Neural progenitor cell (in vitro differentiated cells): ENCODE results near the gene SH2D4B. TPM values are rescaled to one million over a fixed set of nuclear protein-coding genes. Genes with fewer than 3 reads are reported as not detected.

ENCODE experiments used
- DNase-seq: peaks from one replicate; pipeline ENCODE4 v3.0.0-alpha.2; 2016; ENCODE audit warnings: low spot score
- H2AFZ ChIP-seq: fragments of 200-600 bp; sonication (generic); replicated peaks from 2 replicates; pipeline ENCODE4 v1.6.1; 2016; ENCODE audit warnings: antibody characterized with exemption
- H3F3A ChIP-seq: fragments of 200-600 bp; sonication (generic); 2 replicates; pipeline ENCODE4 v1.6.1; 2016; ENCODE audit warnings: antibody characterized with exemption, low read depth
- H3K27ac ChIP-seq: fragments of 200-600 bp; sonication (generic); 2 replicates; pipeline ENCODE4 v1.5.1; 2016; ENCODE audit warnings: mild to moderate bottlenecking
- H3K27me3 ChIP-seq: fragments of 200-600 bp; sonication (generic); 2 replicates; pipeline ENCODE4 v1.6.1; 2016; ENCODE audit warnings: mild to moderate bottlenecking, moderate library complexity
- H3K36me3 ChIP-seq: fragments of 200-600 bp; sonication (generic); 2 replicates; pipeline ENCODE4 v1.5.1; 2016
- H3K4me1 ChIP-seq: fragments of 200-600 bp; sonication (generic); 2 replicates; pipeline ENCODE4 v1.6.1; 2016; ENCODE audit warnings: mixed run types
- H3K4me2 ChIP-seq: fragments of 200-600 bp; sonication (generic); 2 replicates; pipeline ENCODE4 v1.6.1; 2016
- H3K4me3 ChIP-seq: fragments of 200-600 bp; sonication (generic); 2 replicates; pipeline ENCODE4 v1.5.1; 2016
- H3K79me2 ChIP-seq: fragments of 200-600 bp; sonication (generic); 2 replicates; pipeline ENCODE4 v1.6.1; 2016; ENCODE audit warnings: low read depth
- H3K9ac ChIP-seq: fragments of 200-600 bp; sonication (generic); 2 replicates; pipeline ENCODE4 v1.6.1; 2016
- H3K9me3 ChIP-seq: fragments of 200-600 bp; sonication (generic); 2 replicates; pipeline ENCODE4 v1.5.1; 2016; ENCODE audit warnings: low read depth
- H4K20me1 ChIP-seq: fragments of 200-600 bp; sonication (generic); 2 replicates; pipeline ENCODE4 v1.6.1; 2016; ENCODE audit warnings: low read depth
- H3K27ac Mint-ChIP-seq: 3 replicates; pipeline ENCODE4 v1.8.0; 2021; ENCODE audit warnings: mixed read lengths
- H3K27me3 Mint-ChIP-seq: 2 replicates; pipeline ENCODE4 v1.8.0; 2022; ENCODE audit warnings: low read depth, mild to moderate bottlenecking, inconsistent platforms, moderate library complexity, mixed read lengths; ENCODE audit not compliant: insufficient read depth
- H3K36me3 Mint-ChIP-seq: 3 replicates; pipeline ENCODE4 v1.8.0; 2021; ENCODE audit warnings: mixed read lengths
- H3K4me1 Mint-ChIP-seq: 3 replicates; pipeline ENCODE4 v1.8.0; 2021; ENCODE audit warnings: mixed read lengths
- H3K4me3 Mint-ChIP-seq: 3 replicates; pipeline ENCODE4 v1.8.0; 2021; ENCODE audit warnings: mild to moderate bottlenecking, moderate library complexity, mixed read lengths
- H3K9me3 Mint-ChIP-seq: 3 replicates; pipeline ENCODE4 v1.8.0; 2020; ENCODE audit warnings: mixed read lengths
- EZH2 ChIP-seq: fragments of 200-600 bp; sonication (generic); IDR thresholded peaks from 2 replicates; pipeline ENCODE4 v1.6.1; 2017; ENCODE audit warnings: antibody characterized with exemption, mild to moderate bottlenecking, moderate library complexity
- EZH2phosphoT487 ChIP-seq: fragments of 200-600 bp; sonication (generic); IDR thresholded peaks from 2 replicates; pipeline ENCODE4 v1.6.1; 2017; ENCODE audit warnings: antibody characterized with exemption
- total RNA-seq: library from RNA; depleted of rRNA; stranded (reverse); fragments of >200 nt; gene quantifications from 2 replicates; pipeline ENCODE4 v1.2.3, GENCODE V29; 2015; ENCODE audit warnings: low replicate concordance
- TF ChIP-seq, protein P1 (sequence below): fragments of 200-600 bp; sonication (generic); IDR thresholded peaks from 2 replicates; pipeline ENCODE4 v1.5.1; 2017; ENCODE audit warnings: antibody characterized with exemption, mild to moderate bottlenecking

SH2D4B gene
- total RNA-seq, 1 donor from 2014 or later = 0.11 TPM

DNA sequence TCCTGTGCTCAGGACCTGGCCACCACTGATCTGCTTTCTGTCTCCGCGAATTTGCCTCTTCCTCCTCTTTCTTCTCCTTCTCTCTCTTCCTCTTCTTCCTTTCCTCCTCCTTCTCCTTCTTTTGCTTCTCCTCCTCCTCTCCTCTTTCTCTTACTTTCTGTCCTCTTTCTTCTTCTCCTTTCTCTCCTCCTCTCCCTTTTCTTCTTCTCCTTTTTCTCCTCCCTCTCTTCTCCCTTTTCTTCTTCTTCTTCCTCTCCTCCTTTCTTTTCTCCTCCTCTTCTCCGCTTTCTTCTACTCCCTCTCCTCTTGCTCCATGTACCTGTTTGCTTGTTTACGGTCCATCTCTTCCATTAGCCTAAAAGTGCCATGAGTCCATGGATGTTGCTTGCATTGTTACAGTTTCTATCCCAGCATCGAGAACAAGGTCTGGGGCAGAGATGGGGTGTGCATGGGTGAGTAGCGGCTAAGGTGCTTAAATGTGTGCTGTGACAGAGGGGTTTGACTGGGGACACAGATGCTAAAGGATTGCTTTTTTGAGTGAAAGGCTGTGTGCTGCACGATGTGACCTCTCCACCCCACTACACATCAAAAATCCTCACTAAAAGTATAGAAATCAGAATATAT, 7.7 kb downstream of the SH2D4B start:
- Histone ChIP-seq H3F3A (no peaks in the 10 kb centered on the region), H3K4me1 (peaks cover 6% of the 10 kb centered on the region), H2AFZ (no peak overlapping the region), H4K20me1 (no peaks in the 10 kb centered on the region), H3K27ac (no peak overlapping the region), H3K27me3 (no peaks in the 10 kb centered on the region), H3K4me3 (no peak overlapping the region), H3K9ac (no peak overlapping the region), H3K4me2 (no peak overlapping the region), H3K79me2 (no peaks in the 10 kb centered on the region), H3K36me3 (no peaks in the 10 kb centered on the region), H3K9me3 (no peaks in the 10 kb centered on the region)
- H3K27me3 Mint-ChIP-seq = peaks cover 4% of the 10 kb centered on the region
- no peak for TF ChIP-seq EZH2
- TF ChIP-seq EZH2phosphoT487 = no peak
- TF ChIP-seq, protein P1, sequence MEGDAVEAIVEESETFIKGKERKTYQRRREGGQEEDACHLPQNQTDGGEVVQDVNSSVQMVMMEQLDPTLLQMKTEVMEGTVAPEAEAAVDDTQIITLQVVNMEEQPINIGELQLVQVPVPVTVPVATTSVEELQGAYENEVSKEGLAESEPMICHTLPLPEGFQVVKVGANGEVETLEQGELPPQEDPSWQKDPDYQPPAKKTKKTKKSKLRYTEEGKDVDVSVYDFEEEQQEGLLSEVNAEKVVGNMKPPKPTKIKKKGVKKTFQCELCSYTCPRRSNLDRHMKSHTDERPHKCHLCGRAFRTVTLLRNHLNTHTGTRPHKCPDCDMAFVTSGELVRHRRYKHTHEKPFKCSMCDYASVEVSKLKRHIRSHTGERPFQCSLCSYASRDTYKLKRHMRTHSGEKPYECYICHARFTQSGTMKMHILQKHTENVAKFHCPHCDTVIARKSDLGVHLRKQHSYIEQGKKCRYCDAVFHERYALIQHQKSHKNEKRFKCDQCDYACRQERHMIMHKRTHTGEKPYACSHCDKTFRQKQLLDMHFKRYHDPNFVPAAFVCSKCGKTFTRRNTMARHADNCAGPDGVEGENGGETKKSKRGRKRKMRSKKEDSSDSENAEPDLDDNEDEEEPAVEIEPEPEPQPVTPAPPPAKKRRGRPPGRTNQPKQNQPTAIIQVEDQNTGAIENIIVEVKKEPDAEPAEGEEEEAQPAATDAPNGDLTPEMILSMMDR = no peak
- peaks cover 3% of the 10 kb centered on the region for H3K36me3 Mint-ChIP-seq
- no peak overlapping the region for H3K4me3 Mint-ChIP-seq
- H3K9me3 Mint-ChIP-seq = peaks cover 2% of the 10 kb centered on the region
- H3K27ac Mint-ChIP-seq = no peak overlapping the region
- DNase-seq = no peak
- peaks cover 12% of the 10 kb centered on the region for H3K4me1 Mint-ChIP-seq

DNA sequence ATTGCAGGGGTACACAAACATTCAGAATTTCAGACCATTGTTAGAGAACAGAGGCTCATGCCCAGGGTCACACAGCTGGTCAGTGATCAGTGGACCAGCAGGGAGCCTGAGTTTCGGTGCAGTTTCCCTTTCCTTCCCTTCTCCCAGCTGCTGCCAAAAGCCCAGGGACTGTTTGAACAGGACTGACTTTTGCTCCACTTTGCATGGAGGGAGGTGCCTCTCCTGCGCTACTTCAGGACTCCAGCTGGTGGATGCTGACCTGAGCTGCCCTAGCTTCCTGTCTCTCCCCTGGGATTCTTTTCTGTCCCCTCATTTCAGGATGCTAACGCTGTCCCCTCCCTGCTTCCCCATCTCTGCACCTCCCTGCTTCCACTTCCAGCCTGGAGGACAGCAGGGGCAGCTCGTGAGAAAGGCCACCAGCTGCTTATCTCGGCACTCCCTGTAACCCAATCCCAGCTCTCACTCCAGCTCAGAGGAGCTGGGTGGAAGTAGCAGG, 14.5 kb downstream of the SH2D4B start:
- peak; percentile 89 for DNase-seq
- peak overlapping the region; percentile 18 for H3K4me3 ChIP-seq

DNA sequence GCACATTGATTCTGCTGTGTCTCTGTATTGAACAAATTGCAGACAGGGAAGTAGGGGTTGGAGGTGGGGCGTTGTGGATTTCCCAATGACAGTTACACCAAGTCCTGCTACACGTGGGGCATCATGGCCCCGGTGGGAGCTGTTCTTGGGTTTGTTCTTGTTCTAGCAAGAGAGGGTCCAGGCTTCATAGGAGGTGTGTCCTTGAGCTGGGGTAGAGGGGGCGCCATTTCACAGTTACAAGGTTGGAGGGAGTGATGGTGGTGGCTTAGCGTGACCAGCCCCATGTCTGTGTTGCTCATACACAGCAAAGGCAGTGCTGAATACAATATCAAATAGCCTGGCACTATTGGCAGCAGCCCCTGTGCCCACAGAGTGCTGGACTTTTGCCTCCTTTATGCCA, 15.7 kb downstream of the SH2D4B start:
- Histone ChIP-seq H3K36me3 (no peaks in the 10 kb centered on the region), H3K27ac (no peak overlapping the region), H3K4me2 (no peak overlapping the region), H3K27me3 (no peaks in the 10 kb centered on the region), H3K9ac (no peak overlapping the region), H3K4me3 (no peak overlapping the region), H3K9me3 (no peaks in the 10 kb centered on the region), H3K4me1 (peaks cover 40% of the 10 kb centered on the region), H4K20me1 (no peaks in the 10 kb centered on the region), H3F3A (peaks cover 34% of the 10 kb centered on the region), H2AFZ (no peak overlapping the region), H3K79me2 (no peaks in the 10 kb centered on the region)
- Mint-ChIP-seq H3K4me1 (peaks cover 19% of the 10 kb centered on the region), H3K4me3 (no peak overlapping the region), H3K27ac (no peak overlapping the region), H3K9me3 (no peaks in the 10 kb centered on the region), H3K36me3 (no peaks in the 10 kb centered on the region), H3K27me3 (peaks cover 6% of the 10 kb centered on the region)
- no peak for TF ChIP-seq EZH2
- no peak for TF ChIP-seq EZH2phosphoT487
- TF ChIP-seq, protein P1 = no peak
- DNase-seq = no peak

More for the DNA sequence above, 14.5 kb downstream of the SH2D4B start:
- H3K9me3 ChIP-seq = no peaks in the 10 kb centered on the region
- peak overlapping the region; percentile 98 for H3K27ac ChIP-seq
- Mint-ChIP-seq H3K27me3 (peaks cover 6% of the 10 kb centered on the region), H3K9me3 (no peaks in the 10 kb centered on the region), H3K27ac (peak overlapping the region; percentile 26), H3K4me1 (peaks cover 19% of the 10 kb centered on the region), H3K4me3 (no peak overlapping the region), H3K36me3 (no peaks in the 10 kb centered on the region)
- H3K4me2 ChIP-seq = peak overlapping the region; percentile 66
- H2AFZ ChIP-seq = no peak overlapping the region
- TF ChIP-seq EZH2 = no peak
- TF ChIP-seq, protein P1 = no peak
- TF ChIP-seq EZH2phosphoT487 = no peak
- H3K79me2 ChIP-seq = no peaks in the 10 kb centered on the region
- H4K20me1 ChIP-seq = no peaks in the 10 kb centered on the region
- peaks cover 40% of the 10 kb centered on the region for H3K4me1 ChIP-seq
- H3F3A ChIP-seq = peaks cover 34% of the 10 kb centered on the region
- no peaks in the 10 kb centered on the region for H3K36me3 ChIP-seq
- H3K9ac ChIP-seq = no peak overlapping the region
- H3K27me3 ChIP-seq = no peaks in the 10 kb centered on the region
